Hepatic stellate cell (primary cell): Measurements from ENCODE around the gene FGF14.

Source experiments
- DNase-seq: peaks from one replicate; pipeline ENCODE4 v3.0.0; 2011; ENCODE audit warnings: low spot score

Gene FGF14

GRCh38 chr13:101930331-101930730, 471.5 kb downstream of the FGF14 start:
- DNase-seq: no peak

- DNase-seq: no peak
Measured at GRCh38 chr13:101925731-101926130, 476.1 kb downstream of the FGF14 start.

- DNase-seq: no peak
Measured at GRCh38 chr13:101919541-101920181, 482.2 kb downstream of the FGF14 start.

DNA sequence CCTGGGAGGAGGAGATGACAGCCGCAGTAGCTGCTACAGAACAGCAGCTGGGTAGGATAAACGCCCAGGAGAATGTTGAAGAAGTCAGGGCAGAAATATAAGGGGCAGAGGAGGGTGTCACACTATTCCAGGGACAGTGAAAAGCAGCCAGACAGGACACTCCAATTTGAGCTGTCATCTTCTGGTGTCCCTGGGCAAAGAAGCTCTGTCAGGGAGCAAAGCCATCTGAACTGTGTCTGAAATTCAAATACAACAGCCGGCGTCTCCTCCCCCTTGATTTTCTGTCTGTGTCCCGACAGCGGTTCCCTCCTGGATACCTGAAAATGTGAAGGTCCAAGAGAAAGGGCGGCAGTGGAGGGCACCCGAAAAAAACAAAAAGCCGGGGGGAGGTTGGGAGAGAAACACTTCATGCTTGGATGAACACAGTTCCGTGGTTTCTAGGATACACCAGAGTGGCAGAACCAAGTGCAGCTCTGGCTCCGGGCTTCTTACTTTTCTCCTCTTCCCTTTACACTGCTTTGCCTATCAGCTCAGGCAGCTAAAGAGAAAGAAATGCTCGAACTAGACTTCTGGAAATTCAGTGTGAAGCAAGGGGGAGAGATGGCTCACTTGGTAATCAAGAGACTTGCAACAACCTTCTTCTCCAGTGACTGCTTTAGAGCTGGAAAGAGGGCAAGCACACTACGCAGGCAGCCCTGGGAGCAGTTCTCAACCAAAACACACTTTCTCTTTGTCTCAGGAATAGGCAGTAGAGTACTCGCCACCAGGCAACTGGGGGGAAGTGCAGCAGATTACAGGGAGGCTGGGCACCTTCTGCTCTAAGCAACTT, 483.8 kb downstream of the FGF14 start:
- DNase-seq: no peak

- no peak for DNase-seq
Measured at GRCh38 chr13:101917475-101917810, 484.4 kb downstream of the FGF14 start.

- no peak for DNase-seq
Measured at GRCh38 chr13:101916775-101917474, 484.9 kb downstream of the FGF14 start.

DNA sequence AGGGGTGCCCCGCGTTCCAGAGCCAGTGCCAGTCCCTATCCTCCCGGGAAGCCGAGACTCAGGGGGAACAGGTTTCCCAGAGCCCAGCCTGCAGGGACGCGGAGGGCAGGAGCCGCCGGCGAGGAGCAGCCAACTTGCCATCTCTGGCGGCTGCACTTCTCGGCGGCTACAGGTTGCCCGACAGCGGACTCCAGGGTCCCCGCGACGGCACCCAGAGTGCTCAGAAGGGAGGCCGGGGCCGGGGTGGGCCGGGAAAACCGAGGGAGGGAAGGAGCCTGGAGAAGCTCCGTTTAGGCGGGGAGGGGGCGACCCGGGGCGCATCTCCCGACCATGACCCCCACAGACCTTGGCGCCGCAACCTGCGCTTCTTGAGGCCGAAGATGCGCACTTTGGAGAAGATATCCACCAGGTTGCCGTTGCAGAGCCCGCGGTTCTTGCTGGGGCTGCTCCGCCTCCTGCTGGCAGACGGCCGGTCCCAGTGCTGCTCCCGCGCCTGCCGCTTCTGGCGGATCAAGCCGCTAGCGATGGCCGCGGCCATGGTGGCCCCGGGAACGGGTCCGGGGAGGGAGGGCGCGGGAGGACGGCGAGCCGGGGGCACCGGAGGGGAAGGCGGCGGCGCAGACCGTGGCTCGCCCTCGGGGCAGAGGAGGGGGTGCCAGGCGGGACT, 485.6 kb downstream of the FGF14 start:
- DNase-seq: peak; percentile 32

DNA sequence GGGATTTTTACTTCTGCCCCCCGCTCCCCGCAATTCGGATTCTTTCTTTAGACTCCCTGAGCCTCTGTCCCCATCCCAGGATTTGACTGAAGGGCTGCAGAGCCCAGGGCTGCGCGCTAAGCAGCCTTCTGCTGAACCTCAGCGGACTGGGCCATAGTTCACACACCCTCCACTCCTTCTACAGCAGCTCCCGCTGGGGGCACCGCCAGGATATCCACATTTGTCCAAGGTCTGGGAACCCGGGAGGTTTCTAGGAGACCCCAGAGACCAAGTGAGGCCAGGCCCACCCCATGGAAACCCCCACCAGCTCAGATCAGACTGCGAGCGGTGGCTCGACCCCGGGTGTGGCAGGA, 486.1 kb downstream of the FGF14 start:
- no peak for DNase-seq

- no peak for DNase-seq
Measured at GRCh38 chr13:101915331-101915730, 486.5 kb downstream of the FGF14 start.

- no peak for DNase-seq
Measured at GRCh38 chr13:101911752-101912151, 490.1 kb downstream of the FGF14 start.

DNA sequence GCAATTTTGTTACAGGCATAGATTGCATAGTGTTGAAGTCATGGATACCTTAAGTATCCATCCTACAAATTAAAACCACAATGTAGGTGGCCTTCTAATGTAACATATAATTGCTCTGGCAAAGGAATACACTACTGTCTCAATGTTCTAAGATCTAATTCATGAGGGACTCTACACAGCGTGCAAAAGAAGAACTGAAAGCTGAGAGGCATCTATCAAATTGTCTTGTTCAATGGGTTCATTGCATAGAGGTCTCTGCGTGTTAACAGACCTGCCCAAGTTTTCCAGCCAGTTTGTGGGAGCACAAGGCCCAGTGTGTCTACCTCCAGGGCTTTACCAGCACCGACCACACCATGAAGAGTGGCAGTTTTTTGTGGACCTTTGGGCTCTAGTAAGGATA, 498.0 kb downstream of the FGF14 start:
- no peak for DNase-seq

GRCh38 chr13:101898676-101899075, 503.2 kb downstream of the FGF14 start:
- DNase-seq: no peak

GRCh38 chr13:101896541-101896940, 505.3 kb downstream of the FGF14 start:
- DNase-seq: no peak

DNA sequence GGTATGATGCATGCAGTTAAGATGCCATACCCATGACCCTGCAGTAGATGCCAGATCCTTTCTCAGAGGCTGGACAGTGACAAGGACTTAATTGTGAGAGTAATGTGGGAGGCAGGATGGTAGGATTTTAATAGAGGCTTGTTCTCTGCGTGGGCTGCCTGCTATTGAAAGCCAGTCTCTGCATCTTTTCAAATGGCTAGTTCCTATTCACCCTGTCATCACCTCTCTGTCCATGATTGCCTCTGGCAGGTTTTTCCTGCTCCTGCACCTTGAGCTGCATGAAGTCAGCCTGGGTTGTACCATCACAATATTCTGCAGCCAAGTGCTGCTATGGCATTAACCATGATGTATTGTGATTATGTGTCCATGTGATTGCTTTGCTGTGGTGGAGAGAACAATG, 508.8 kb downstream of the FGF14 start:
- DNase-seq: no peak

DNA sequence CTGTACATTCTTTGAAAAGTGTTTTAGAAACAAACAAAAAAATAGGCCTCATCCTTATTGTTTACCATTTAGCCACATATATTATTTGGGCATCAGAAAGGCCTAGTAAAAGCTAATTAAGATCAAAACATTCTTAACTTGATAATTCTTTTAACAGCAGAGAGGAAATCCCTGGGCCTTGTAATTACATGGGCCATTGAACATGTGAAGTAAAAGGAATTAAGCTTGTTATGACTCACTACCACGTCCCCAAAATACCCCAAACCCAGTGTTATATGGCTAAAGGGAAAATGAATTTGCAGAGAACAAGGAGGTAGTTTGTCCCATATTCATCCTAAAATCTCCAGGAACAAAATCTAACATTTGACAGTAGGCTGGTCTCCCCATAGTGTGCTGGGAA, 509.6 kb downstream of the FGF14 start:
- DNase-seq: no peak

GRCh38 chr13:101881593-101881992, 520.3 kb downstream of the FGF14 start:
- DNase-seq: no peak

DNA sequence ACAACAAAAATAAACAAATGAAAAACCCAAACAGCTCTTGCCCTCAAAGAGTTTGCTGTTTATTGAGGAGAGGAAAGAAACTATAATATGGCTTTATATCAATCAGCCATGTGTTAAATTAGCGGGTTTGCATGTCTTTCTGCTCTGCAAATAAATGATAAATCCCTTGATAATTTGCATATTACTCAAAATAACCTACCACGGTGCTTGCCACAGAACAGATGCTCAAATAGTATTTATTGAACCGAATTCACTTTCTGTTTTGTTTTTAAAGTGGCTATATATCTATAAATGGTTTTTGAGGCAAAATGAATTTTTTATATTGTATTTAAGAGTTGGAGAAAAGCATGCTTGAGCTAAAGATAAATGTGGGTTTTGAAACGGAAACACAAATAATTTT, 521.3 kb downstream of the FGF14 start:
- DNase-seq: no peak

- no peak for DNase-seq
Measured at GRCh38 chr13:101876951-101877350, 524.9 kb downstream of the FGF14 start.

DNA sequence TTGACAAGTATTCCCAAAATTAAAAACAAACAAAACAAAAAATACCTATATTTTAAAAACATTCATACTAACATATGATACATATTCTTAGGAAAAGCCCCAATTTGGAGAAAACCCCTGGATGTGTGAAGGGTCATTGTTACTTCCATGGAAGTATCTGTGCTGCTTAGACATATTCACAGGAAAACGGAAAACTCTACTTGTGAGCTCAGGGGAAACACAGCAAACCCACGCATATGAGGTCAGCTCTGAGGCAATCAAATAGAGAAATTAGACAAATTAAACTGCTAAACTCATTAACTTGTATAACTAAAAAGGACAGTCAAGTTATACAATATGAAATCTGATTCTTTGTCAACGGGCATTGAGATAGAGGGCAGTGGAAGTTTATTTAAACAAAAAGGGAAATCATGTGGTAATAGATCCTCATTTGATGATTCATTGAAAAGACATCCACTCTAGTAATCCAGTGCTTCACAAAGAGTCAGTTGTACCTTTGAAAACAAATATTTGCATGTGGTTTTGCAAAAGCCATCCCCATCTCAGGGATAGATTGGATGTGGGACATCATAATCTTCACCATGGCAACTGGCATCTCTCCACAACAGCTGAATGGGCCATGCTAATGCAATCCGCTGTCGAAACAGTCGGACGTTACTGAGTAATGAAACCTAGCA, 526.0 kb downstream of the FGF14 start:
- DNase-seq: peak; percentile 0

GRCh38 chr13:101875091-101875490, 526.8 kb downstream of the FGF14 start:
- DNase-seq: no peak

- no peak for DNase-seq
Measured at GRCh38 chr13:101869553-101869952, 532.3 kb downstream of the FGF14 start.
